ENCODE results near the gene SPDYE1.
"Not testable (repeated sequence)": the region's sequence is repeated elsewhere in the genome, so short reads cannot be mapped to it uniquely, and the experiment has no call there.

GRCh38 chr7:44038961-44039558, 41.4 kb downstream of the SPDYE1 start:
- not testable (repeated sequence) for TF ChIP-seq CTCF, EP300 (IDR thresholded peaks at IDR 0.05)
- TF ChIP-seq POLR2AphosphoS5 (IDR thresholded peaks at IDR 0.05), result peak; percentile 12 to 72
